ENCODE measurements around the gene DCLK2.

DNA sequence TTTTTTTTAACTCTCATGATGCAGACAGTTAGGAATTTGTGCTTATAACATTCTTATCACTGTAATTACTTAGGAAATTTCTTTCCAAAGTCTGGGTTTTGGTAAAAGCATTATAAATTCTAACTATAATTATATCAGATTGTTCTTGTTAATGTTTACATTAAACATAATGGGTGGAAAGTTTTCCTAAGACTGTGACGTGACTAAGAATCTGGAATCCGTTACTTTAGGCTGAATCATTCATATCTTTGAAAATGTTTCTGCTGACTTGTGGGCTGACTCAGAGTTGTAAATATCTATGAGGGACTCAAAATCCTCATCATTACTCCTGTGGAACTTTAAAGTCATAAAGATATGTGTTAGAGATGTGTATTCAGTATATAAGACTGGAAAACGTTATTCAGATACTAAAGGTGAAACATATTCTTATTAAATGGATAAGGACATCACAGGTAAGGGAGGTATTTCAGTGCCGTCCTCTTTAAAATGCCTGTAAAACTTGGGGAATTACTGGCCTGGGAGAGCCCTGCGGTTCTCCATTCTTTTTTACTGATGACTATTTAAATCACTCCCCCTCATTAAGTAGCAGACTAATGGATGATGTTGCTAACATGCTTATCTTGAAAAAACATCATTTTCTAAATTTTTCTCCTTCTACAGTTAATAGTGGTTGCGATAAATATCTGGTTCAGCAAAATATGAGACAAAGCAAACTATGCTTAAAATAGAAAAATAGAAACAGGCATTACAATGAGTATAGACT, 159.0 kb downstream of the DCLK2 start:
- TF ChIP-seq, protein P1, sequence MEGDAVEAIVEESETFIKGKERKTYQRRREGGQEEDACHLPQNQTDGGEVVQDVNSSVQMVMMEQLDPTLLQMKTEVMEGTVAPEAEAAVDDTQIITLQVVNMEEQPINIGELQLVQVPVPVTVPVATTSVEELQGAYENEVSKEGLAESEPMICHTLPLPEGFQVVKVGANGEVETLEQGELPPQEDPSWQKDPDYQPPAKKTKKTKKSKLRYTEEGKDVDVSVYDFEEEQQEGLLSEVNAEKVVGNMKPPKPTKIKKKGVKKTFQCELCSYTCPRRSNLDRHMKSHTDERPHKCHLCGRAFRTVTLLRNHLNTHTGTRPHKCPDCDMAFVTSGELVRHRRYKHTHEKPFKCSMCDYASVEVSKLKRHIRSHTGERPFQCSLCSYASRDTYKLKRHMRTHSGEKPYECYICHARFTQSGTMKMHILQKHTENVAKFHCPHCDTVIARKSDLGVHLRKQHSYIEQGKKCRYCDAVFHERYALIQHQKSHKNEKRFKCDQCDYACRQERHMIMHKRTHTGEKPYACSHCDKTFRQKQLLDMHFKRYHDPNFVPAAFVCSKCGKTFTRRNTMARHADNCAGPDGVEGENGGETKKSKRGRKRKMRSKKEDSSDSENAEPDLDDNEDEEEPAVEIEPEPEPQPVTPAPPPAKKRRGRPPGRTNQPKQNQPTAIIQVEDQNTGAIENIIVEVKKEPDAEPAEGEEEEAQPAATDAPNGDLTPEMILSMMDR (tag by site-specific recombination; IDR thresholded peaks at IDR 0.05), result no peak
- TF ChIP-seq PRDM1 (tag by site-specific recombination; IDR thresholded peaks at IDR 0.05), result no peak
- no peak for TF ChIP-seq RBAK (tag by site-specific recombination; IDR thresholded peaks at IDR 0.05)
- TF ChIP-seq ZSCAN16 (tag by site-specific recombination; IDR thresholded peaks at IDR 0.05), result no peak
- TF ChIP-seq, protein P2, sequence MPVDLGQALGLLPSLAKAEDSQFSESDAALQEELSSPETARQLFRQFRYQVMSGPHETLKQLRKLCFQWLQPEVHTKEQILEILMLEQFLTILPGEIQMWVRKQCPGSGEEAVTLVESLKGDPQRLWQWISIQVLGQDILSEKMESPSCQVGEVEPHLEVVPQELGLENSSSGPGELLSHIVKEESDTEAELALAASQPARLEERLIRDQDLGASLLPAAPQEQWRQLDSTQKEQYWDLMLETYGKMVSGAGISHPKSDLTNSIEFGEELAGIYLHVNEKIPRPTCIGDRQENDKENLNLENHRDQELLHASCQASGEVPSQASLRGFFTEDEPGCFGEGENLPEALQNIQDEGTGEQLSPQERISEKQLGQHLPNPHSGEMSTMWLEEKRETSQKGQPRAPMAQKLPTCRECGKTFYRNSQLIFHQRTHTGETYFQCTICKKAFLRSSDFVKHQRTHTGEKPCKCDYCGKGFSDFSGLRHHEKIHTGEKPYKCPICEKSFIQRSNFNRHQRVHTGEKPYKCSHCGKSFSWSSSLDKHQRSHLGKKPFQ (tag by site-specific recombination; IDR thresholded peaks at IDR 0.05), result no peak
- TF ChIP-seq ZSCAN18 (tag by site-specific recombination; IDR thresholded peaks at IDR 0.05), result no peak
- TF ChIP-seq ZBTB21 (tag by site-specific recombination; IDR thresholded peaks at IDR 0.05), result no peak
- TF ChIP-seq PBX3 (CRISPR knock-in tag; IDR thresholded peaks at IDR 0.05), result no peak
- no peak for TF ChIP-seq ZNF549 (tag by site-specific recombination; IDR thresholded peaks at IDR 0.05)
